ENCODE data around the gene TTC34. TPM values are rescaled to one million over a fixed set of nuclear protein-coding genes. Genes with fewer than 3 reads are reported as not detected.

TTC34 gene
- total and polyA plus RNA-seq, 9 of the 15 experiments (the other 6 are each of a cell fraction or from before 2014, with no cell fraction given): 0.03 to 0.38 (median 0.05) TPM; not detected in 2

DNA sequence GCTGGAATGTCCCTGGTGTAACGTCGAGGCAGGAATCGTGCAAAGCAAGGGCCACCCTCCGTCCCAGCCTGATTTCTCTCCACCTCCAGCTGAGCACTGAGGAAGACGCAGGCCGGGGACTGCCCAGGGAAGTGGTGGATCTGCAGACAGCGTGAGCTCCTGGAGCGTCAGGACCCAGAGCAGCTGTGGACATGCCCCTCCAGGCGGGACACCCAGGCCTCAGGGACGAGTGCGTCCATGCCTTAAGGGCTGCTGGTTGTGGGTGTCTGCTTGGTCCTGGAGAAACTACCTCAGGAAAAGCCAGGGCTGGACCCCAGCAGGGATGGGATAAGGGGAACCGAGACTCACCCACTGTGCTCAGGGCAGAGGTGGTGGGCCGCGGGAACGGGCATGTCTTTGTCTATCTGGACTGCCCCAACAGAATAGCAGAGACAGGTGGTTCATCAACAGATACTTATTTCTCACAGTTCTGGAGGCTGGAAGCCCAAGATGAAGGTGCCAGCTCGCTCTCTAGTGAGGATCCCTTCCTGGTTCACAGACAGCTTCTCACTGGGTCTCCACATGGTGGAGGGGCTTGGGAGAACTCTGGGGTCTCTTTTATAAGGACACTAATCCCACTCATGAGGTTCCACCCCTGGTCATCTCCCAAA lies 162.9 kb downstream of the TTC34 start:
- in situ Hi-C loops (cut with MboI): loop anchor here (10.0 kb wide), 1 partner anchor 224 kb away; the partner anchor contains the start of gene PEX10

More for the DNA sequence above, 162.9 kb downstream of the TTC34 start:
- Histone ChIP-seq H3K27me3 (ENCODE audit: control insufficient read depth in 2 of 2, insufficient read depth in 2 of 2, low read length in 2 of 2) (peaks cover 0 to 4% of the 10 kb centered on the region in 2 experiments; a peak in 1 of 5 replicates), H3K36me3 (ENCODE audit: control insufficient read depth, insufficient read depth, low read length) (no peaks in the 10 kb centered on the region), H3K9ac (ENCODE audit: insufficient read depth in 1 of 2, low read depth in 2 of 2, low read length in 2 of 2) (no peak overlapping the region), H4K20me1 (replicated peaks; ENCODE audit: control insufficient read depth, insufficient read depth, low read length) (no peaks in the 10 kb centered on the region), H3K4me1 (replicated peaks in 1 of 2; ENCODE audit: control insufficient read depth in 2 of 2, insufficient read depth in 2 of 2, low read length in 2 of 2) (peaks cover 0 to 32% of the 10 kb centered on the region in 2 experiments; a peak in 2 of 5 replicates), H3K4me3 (no peak overlapping the region), H3K9me1 (ENCODE audit: control insufficient read depth, insufficient read depth, low read length) (peaks cover 2% of the 10 kb centered on the region), H3K79me2 (ENCODE audit: control insufficient read depth, insufficient read depth, low read length) (no peaks in the 10 kb centered on the region), H3K4me2 (ENCODE audit: insufficient read depth, low read length) (no peak overlapping the region), H2AFZ (ENCODE audit: low read depth, low read length) (no peak overlapping the region), H3K27ac (ENCODE audit: extremely low read depth, low read depth, low read length) (no peak overlapping the region), H3K9me3 (replicated peaks; ENCODE audit: control insufficient read depth, insufficient read depth, low read depth, low read length) (no peaks in the 10 kb centered on the region)
- no peak for FAIRE-seq
- ATAC-seq: no peak
- intact Hi-C loops (cut with micrococcal nuclease): no loop called here
- BruUV-seq (replicated peaks): no TSS peak
- POLR2A ChIA-PET: interaction anchor here (0.9 kb wide), 1 partner anchor 93 kb away, joined by 3 read pairs; no protein-coding TSS in a partner anchor
- TF ChIP-seq NFE2 (IDR thresholded peaks at IDR 0.05; ENCODE audit: low read depth): no peak
- TF ChIP-seq, protein P1, sequence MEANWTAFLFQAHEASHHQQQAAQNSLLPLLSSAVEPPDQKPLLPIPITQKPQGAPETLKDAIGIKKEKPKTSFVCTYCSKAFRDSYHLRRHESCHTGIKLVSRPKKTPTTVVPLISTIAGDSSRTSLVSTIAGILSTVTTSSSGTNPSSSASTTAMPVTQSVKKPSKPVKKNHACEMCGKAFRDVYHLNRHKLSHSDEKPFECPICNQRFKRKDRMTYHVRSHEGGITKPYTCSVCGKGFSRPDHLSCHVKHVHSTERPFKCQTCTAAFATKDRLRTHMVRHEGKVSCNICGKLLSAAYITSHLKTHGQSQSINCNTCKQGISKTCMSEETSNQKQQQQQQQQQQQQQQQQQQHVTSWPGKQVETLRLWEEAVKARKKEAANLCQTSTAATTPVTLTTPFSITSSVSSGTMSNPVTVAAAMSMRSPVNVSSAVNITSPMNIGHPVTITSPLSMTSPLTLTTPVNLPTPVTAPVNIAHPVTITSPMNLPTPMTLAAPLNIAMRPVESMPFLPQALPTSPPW (CRISPR knock-in tag; IDR thresholded peaks at IDR 0.05): no peak
- TF ChIP-seq JUN (IDR thresholded peaks at IDR 0.05; ENCODE audit: borderline replicate concordance, low read depth, low read length): no peak
- TF ChIP-seq JUN (CRISPR knock-in tag; IDR thresholded peaks at IDR 0.05; ENCODE audit: borderline replicate concordance): no peak
- TF ChIP-seq ZNF316 (IDR thresholded peaks at IDR 0.05): no peak
- 0 out of 2 replicates have a peak, but pooled peaks have one; percentile 34 for TF ChIP-seq POLR2G (IDR thresholded peaks at IDR 0.05; ENCODE audit: low read depth, low read length)
- CTCF ChIA-PET (ENCODE audit: low intra/inter-chr PET ratio): no interaction called here
- WGBS (ENCODE audit: insufficient coverage, low coverage, missing lambda C conversion rate): 6% methylated on average over 16 of the region's 16 CpGs
- DNase-seq (ENCODE audit: extremely low read depth in 1 of 4, low spot score in 3 of 4): no peak
